ENCODE measurements around the gene LMO7. TPM values are rescaled to one million over a fixed set of nuclear protein-coding genes. Genes with fewer than 3 reads are reported as not detected.

Gene LMO7
- total and polyA plus RNA-seq, 2 of the 13 experiments (the other 11 are each of a cell fraction or from before 2014, with no cell fraction given) = 34.0 to 121 TPM

DNA sequence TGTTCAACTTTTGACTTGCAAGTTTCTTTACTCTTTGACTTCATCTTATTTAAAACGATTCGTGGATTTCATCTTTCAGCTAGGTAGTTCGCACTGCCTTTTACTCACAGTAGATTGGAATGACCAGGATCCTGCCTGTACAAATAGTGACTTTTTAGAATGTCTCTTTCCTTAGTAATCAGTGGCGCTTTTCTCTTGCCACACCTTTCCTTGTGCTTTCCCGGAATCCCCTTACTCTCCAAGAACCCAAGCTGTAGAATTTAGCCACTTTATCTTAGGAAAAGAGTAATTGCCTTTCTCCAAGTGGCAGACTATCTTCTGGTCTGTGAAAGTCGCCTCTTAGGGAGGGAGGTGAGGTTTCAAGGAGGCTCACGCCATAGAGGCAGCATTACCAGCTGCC is 123.4 kb downstream of the LMO7 start:
- CTCF ChIA-PET (ENCODE audit: low intra/inter-chr PET ratio, low total read pairs) = no interaction called here
- in situ Hi-C loops (cut with HindIII; ENCODE audit: extremely low pct_ligation_motif_present, low pct_unique_long_range_greater_than_20kb) = no loop called here
- no peak for FAIRE-seq
- Histone ChIP-seq H3K9ac (ENCODE audit: insufficient read depth, low read depth, low read length) (peak overlapping the region; percentile 83), H2AFZ (ENCODE audit: low read length) (peak overlapping the region; percentile 73), H3K4me3 (replicated peaks in 1 of 3; ENCODE audit: insufficient read depth in 1 of 3, low read depth in 2 of 3, low read length in 3 of 3) (peak overlapping the region; percentile 72 to 98 (median 77)), H3K9me3 (ENCODE audit: low read length) (no peaks in the 10 kb centered on the region), H4K20me1 (ENCODE audit: insufficient read depth, low read length) (peaks cover 17% of the 10 kb centered on the region), H3K36me3 (replicated peaks in 1 of 2; ENCODE audit: control insufficient read depth in 1 of 2, insufficient read depth in 2 of 2, low read length in 2 of 2) (peaks cover 0 to 3% of the 10 kb centered on the region in 2 experiments; a peak in 1 of 5 replicates), H3K4me2 (ENCODE audit: low read depth, low read length) (peak overlapping the region; percentile 84), H3K27me3 (ENCODE audit: control insufficient read depth in 1 of 2, insufficient read depth in 2 of 2, low read length in 2 of 2) (no peaks in the 10 kb centered on the region), H3K27ac (ENCODE audit: extremely low read length, insufficient read depth, low read length) (peak overlapping the region; percentile 95), H3K79me2 (ENCODE audit: insufficient read depth, low read length) (peaks cover 39% of the 10 kb centered on the region), H3K4me1 (ENCODE audit: insufficient read depth, low read length) (peaks cover 36% of the 10 kb centered on the region)
- intact Hi-C loops (cut with micrococcal nuclease; ENCODE audit: unreplicated experiment) = no loop called here
- WGBS (ENCODE audit: low lambda C conversion rate) = 5% methylated on average over 7 of the region's 7 CpGs
- TF ChIP-seq SAP130 (CRISPR knock-in tag; IDR thresholded peaks at IDR 0.05; ENCODE audit: low read depth) = peak; percentile 27; the same call in 1 of the 2 replicates
- no peak for TF ChIP-seq NKX3-1 (CRISPR knock-in tag; IDR thresholded peaks at IDR 0.05)
- TF ChIP-seq ZNF431 (CRISPR knock-in tag; IDR thresholded peaks at IDR 0.05; ENCODE audit: borderline replicate concordance, low read depth) = no peak
- TF ChIP-seq SMARCC2 (IDR thresholded peaks at IDR 0.05) = no peak
- no peak for TF ChIP-seq ZFP1 (CRISPR knock-in tag; IDR thresholded peaks at IDR 0.05)
- TF ChIP-seq ZNF207 (IDR thresholded peaks at IDR 0.05; ENCODE audit: borderline replicate concordance) = no peak
- no peak for TF ChIP-seq ZNF232 (CRISPR knock-in tag; IDR thresholded peaks at IDR 0.05; ENCODE audit: borderline replicate concordance)
- TF ChIP-seq DNMT1 (CRISPR knock-in tag; IDR thresholded peaks at IDR 0.05) = no peak
- peak; percentile 82 for TF ChIP-seq BCL6 (CRISPR knock-in tag; IDR thresholded peaks at IDR 0.05)
- TF ChIP-seq ZNF790 (CRISPR knock-in tag; IDR thresholded peaks at IDR 0.05; ENCODE audit: borderline replicate concordance) = no peak
- 0 out of 2 replicates have a peak, but pooled peaks have one; percentile 5 for TF ChIP-seq ZNF230 (CRISPR knock-in tag; IDR thresholded peaks at IDR 0.05)
- TF ChIP-seq, protein P1, sequence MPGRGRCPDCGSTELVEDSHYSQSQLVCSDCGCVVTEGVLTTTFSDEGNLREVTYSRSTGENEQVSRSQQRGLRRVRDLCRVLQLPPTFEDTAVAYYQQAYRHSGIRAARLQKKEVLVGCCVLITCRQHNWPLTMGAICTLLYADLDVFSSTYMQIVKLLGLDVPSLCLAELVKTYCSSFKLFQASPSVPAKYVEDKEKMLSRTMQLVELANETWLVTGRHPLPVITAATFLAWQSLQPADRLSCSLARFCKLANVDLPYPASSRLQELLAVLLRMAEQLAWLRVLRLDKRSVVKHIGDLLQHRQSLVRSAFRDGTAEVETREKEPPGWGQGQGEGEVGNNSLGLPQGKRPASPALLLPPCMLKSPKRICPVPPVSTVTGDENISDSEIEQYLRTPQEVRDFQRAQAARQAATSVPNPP (CRISPR knock-in tag; IDR thresholded peaks at IDR 0.05) = no peak
- TF ChIP-seq ZNF282 (IDR thresholded peaks at IDR 0.05; ENCODE audit: partially characterized antibody) = no peak
- TF ChIP-seq, protein P2, sequence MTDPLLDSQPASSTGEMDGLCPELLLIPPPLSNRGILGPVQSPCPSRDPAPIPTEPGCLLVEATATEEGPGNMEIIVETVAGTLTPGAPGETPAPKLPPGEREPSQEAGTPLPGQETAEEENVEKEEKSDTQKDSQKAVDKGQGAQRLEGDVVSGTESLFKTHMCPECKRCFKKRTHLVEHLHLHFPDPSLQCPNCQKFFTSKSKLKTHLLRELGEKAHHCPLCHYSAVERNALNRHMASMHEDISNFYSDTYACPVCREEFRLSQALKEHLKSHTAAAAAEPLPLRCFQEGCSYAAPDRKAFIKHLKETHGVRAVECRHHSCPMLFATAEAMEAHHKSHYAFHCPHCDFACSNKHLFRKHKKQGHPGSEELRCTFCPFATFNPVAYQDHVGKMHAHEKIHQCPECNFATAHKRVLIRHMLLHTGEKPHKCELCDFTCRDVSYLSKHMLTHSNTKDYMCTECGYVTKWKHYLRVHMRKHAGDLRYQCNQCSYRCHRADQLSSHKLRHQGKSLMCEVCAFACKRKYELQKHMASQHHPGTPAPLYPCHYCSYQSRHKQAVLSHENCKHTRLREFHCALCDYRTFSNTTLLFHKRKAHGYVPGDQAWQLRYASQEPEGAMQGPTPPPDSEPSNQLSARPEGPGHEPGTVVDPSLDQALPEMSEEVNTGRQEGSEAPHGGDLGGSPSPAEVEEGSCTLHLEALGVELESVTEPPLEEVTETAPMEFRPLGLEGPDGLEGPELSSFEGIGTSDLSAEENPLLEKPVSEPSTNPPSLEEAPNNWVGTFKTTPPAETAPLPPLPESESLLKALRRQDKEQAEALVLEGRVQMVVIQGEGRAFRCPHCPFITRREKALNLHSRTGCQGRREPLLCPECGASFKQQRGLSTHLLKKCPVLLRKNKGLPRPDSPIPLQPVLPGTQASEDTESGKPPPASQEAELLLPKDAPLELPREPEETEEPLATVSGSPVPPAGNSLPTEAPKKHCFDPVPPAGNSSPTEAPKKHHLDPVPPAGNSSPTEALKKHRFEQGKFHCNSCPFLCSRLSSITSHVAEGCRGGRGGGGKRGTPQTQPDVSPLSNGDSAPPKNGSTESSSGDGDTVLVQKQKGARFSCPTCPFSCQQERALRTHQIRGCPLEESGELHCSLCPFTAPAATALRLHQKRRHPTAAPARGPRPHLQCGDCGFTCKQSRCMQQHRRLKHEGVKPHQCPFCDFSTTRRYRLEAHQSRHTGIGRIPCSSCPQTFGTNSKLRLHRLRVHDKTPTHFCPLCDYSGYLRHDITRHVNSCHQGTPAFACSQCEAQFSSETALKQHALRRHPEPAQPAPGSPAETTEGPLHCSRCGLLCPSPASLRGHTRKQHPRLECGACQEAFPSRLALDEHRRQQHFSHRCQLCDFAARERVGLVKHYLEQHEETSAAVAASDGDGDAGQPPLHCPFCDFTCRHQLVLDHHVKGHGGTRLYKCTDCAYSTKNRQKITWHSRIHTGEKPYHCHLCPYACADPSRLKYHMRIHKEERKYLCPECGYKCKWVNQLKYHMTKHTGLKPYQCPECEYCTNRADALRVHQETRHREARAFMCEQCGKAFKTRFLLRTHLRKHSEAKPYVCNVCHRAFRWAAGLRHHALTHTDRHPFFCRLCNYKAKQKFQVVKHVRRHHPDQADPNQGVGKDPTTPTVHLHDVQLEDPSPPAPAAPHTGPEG (CRISPR knock-in tag; IDR thresholded peaks at IDR 0.05) = no peak
- no peak for TF ChIP-seq ARNT (IDR thresholded peaks at IDR 0.05)
- no TSS peak for BruUV-seq (replicated peaks)
- POLR2A ChIA-PET = interaction anchor here (1.1 to 5.9 kb wide), 7 partner anchors 9 to 1267 kb away, joined by 3 to 78 read pairs (median 4); no protein-coding TSS in a partner anchor
- DNase-seq (ENCODE audit: low spot score) = peak; percentile 34
- ATAC-seq = peak; percentile 8

All from HepG2 (cell line).